ENCODE results near the gene PKNOX2. TPM values are rescaled to one million over a fixed set of nuclear protein-coding genes. Genes with fewer than 3 reads are reported as not detected.

PKNOX2 gene
- total RNA-seq, 3 donors from 2014 or later: 0.38 TPM; not detected in 2

DNA sequence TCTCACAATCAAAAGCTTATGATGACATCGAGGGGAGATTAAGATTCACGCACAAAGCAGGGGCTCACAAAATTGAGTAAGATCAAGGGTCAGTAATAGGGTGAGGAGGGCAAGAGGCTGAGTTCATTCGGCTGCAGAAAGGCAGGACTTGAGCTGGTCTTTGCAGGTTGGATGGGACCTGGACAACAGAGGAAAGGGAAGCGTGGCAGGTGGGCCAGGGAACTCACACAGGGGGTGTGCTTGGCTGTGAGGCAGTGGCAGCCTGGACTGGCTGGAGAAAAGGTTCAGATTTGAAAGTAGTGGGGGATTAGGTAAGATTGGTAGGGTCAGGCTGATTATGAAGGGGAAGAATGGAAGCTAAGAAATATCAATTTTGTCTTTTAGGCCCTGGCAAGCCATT lies 161.6 kb downstream of the PKNOX2 start:
- no peak for DNase-seq
- no peaks in the 10 kb centered on the region for H3K4me1 Mint-ChIP-seq (ENCODE audit: low read depth)
- H3K4me3 Mint-ChIP-seq: no peak overlapping the region
- ATAC-seq: no peak
- peaks cover 22% of the 10 kb centered on the region for H3K27me3 Mint-ChIP-seq (ENCODE audit: low read depth)
- no peaks in the 10 kb centered on the region for H3K36me3 Mint-ChIP-seq (ENCODE audit: insufficient read depth)
- H3K9me3 Mint-ChIP-seq: no peaks in the 10 kb centered on the region

DNA sequence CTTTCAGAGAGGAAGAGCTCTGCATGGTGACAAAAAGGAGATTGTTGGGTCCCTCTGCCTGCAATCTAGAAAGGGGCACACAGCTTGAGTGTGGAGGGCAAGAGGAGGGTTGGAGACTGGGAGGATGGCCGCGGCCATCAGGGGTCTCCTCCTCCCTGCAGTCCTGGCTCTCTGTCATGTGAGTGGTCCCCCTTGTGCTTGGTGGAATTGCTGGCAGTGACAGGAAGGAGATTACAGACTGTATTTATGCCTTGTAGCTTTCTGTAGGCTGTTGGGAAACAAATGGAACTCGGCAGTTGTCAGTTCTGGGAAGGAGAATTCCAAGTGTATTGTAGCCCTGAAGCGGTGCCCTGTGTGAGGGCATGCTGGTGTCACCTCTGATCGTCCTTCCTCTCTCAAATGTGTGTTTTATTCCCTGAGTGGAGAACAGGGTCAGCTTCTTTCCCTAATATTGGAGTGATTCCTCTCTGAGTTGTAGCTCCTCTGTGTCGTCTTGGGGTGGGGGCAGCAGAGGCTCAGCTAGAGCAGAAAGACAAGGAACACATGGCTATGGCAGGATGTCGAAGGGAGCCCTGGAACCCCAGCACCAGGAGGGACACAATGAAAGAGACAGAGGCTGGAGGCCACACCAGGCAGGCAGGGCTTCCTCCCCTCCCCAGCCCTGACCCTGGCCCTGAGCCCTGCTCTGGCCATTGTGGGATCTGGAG lies 163.1 kb downstream of the PKNOX2 start:
- Mint-ChIP-seq H3K9me3 (no peaks in the 10 kb centered on the region), H3K36me3 (ENCODE audit: insufficient read depth) (no peaks in the 10 kb centered on the region), H3K4me3 (no peak overlapping the region), H3K4me1 (ENCODE audit: low read depth) (no peaks in the 10 kb centered on the region), H3K27me3 (ENCODE audit: low read depth) (peaks cover 15% of the 10 kb centered on the region)
- ATAC-seq (no peak), DNase-seq (no peak)

DNA sequence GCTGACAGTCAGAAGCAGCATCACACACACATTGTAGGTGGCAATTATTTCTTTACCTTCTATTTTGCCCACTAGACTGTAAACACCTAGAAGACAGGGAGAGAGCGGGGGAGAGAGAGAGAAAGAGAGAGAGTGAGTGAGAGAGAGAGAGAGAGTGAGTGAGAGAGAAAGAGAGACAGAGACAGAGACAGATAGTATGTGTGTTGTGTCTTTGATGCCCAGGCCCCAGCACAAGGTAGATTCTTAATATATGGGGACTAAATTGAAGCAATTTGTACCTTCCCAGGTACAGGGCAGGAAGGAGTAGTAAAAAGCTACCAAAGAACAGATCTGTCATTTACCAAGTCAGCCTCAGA lies 163.7 kb downstream of the PKNOX2 start:
- H3K27me3 Mint-ChIP-seq (ENCODE audit: low read depth): peaks cover 14% of the 10 kb centered on the region
- no peaks in the 10 kb centered on the region for H3K36me3 Mint-ChIP-seq (ENCODE audit: insufficient read depth)
- no peaks in the 10 kb centered on the region for H3K9me3 Mint-ChIP-seq
- no peak overlapping the region for H3K4me3 Mint-ChIP-seq
- no peak for ATAC-seq
- DNase-seq: no peak
- H3K4me1 Mint-ChIP-seq (ENCODE audit: low read depth): no peaks in the 10 kb centered on the region

DNA sequence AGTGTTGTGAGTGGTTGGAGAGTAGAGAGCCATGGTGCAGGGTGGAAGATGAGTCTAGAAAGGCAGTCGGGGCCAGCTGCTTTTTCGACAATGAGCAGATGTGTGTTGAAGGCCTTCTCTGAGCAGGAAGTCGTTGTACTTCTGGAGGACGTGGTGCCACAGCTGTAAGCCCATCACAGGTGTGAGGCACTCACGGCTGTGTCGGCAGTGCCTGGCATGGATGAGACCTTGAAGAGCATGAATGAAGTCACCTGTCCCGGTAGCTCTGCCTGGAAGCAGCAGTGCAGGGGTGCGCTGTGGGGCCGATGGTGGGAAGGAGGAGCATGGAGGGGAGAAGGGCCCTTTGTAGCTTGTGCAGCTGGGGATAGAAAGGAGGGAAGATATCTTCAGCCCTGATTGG lies 165.2 kb downstream of the PKNOX2 start:
- ATAC-seq: no peak
- Mint-ChIP-seq H3K9me3 (no peaks in the 10 kb centered on the region), H3K4me3 (no peak overlapping the region), H3K36me3 (ENCODE audit: insufficient read depth) (no peaks in the 10 kb centered on the region), H3K4me1 (ENCODE audit: low read depth) (no peaks in the 10 kb centered on the region), H3K27me3 (ENCODE audit: low read depth) (peaks cover 11% of the 10 kb centered on the region)
- no peak for DNase-seq

DNA sequence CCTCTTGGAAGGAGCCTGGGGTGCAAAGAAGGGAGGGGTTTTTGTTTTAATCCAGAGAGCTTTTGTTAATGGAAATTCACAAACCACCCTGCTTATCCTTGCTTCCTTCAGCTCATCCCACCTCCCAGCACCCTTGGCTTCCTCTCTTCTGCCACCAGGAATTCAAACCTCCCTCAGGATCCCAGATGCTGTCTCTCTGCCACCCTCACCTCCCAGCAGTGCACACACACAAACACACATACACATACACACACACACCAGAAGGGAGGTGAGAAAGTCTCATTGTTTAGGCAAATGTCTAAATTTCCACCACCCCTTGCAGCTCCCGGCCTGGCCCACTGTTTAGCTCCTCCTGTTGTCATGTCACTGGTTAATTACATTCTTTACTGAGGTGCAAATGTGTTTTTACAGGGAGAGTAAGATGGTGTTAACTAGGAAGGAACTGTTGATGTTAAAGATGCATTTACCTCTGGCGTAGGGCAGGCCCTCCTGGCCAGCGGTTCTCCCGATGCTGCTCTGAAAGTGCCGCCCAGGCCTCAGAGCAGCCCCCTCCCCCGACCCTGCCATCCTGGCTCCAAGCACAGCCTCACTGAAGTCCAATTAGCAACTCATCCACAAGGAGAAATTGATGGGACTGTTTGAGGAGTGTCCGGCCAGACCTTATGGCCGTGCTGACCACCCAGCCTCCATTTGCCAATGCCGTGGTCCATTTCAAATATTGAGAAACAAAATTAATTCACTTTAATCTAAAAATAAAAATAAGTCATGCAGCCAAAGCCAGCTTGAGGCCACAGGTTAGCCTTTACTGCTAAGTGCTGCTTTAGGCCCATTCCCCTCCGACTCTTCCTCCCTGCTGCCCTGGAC lies 166.1 kb downstream of the PKNOX2 start:
- no peaks in the 10 kb centered on the region for H3K4me1 Mint-ChIP-seq (ENCODE audit: low read depth)
- DNase-seq (no peak), ATAC-seq (no peak)

DNA sequence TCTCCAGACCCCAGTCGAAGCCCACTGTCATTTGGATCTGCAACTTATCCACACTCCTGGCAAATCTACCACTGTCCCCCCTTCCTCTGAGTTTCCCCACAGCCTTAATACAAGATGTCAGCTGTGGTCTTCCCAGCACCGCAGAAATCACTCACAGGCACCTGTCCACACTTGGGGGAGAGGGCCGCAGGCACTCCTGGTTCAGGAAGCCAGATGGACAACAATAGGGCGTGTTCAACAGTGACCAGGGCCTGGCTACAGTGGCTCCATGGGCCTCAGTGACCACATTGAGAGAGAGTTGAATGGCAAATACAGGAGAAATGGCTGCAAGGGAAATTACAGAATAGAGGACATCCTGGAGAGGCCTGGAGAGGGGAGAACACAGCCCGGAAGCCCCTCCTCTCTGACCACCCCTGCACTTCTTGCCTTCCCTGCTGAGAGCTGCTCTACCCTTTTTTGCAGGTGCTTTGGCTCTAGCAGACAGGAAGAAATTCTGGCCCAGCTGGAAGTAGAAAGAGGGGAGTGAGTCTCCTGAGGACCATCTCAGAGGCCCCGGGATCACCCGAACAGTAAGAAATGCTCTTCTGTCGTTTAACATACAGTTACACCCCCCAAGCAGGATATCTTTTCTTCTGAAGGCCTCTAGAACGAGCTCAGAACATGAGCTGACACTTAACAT lies 166.9 kb downstream of the PKNOX2 start:
- Mint-ChIP-seq H3K9me3 (no peaks in the 10 kb centered on the region), H3K4me3 (no peak overlapping the region), H3K36me3 (ENCODE audit: insufficient read depth) (no peaks in the 10 kb centered on the region), H3K4me1 (ENCODE audit: low read depth) (no peaks in the 10 kb centered on the region), H3K27me3 (ENCODE audit: low read depth) (peaks cover 11% of the 10 kb centered on the region)
- DNase-seq: no peak
- no peak for ATAC-seq

More for the DNA sequence above, 166.1 kb downstream of the PKNOX2 start:
- Mint-ChIP-seq H3K4me3 (no peak overlapping the region), H3K9me3 (no peaks in the 10 kb centered on the region), H3K27me3 (ENCODE audit: low read depth) (peaks cover 11% of the 10 kb centered on the region), H3K36me3 (ENCODE audit: insufficient read depth) (no peaks in the 10 kb centered on the region)

DNA sequence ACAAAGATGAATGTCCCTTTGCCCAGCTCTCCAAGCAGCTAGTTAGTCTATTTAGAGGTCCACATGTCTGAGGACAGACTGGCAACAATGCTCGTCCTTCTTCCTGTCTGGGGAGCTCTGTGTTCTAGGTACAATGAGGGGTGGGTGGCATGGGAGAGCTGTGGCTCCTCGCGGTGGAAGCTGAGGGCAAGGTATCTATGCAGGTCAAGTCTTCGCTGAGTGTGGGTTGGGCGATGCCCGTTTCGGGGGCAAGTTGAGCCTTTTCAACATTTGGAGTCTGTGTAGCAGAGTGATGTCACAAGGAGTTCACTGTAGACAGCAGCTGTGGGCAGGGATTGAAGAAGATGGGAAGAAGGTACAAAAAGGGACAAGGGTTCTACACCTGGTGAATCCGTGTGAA lies 168.3 kb downstream of the PKNOX2 start:
- ATAC-seq (no peak), DNase-seq (no peak)
- no peak overlapping the region for H3K4me3 Mint-ChIP-seq
- peaks cover 11% of the 10 kb centered on the region for H3K27me3 Mint-ChIP-seq (ENCODE audit: low read depth)
- H3K4me1 Mint-ChIP-seq (ENCODE audit: low read depth): no peaks in the 10 kb centered on the region
- no peaks in the 10 kb centered on the region for H3K36me3 Mint-ChIP-seq (ENCODE audit: insufficient read depth)
- H3K9me3 Mint-ChIP-seq: no peaks in the 10 kb centered on the region

DNA sequence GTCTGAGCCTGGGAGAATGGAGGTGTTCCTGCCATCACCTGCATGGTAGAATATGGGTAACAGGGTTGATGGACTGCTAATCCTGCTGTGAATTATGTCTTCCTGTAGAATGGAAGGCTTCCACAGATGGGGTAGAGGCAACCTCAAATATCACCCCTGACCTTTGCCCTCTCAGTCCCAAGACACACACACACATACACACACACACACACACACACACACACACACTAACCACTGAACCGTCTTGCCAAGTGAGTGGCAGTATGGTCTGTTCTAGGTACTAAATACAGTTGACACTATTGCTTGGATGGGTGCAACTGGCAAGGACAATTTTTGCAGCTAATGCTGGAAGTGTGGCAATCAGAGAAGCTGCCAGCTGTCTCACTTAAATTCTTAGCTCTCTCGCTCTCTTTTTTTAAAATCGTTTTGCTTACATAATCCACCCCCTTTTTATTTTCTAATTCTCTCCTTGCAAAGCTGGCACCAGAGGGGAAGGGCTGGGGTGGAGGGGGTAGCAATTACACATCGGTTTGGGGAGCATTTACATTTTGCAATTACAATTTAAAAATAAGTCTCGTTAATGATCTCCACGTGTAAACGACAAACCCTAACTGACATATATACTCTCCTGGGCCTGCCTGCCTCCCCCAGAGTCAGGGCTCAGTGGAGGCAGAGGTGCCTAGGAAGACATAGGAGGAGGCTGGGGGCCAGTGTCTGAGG lies 169.0 kb downstream of the PKNOX2 start:
- Mint-ChIP-seq H3K4me1 (ENCODE audit: low read depth) (no peaks in the 10 kb centered on the region), H3K4me3 (no peak overlapping the region), H3K9me3 (no peaks in the 10 kb centered on the region), H3K27me3 (ENCODE audit: low read depth) (peaks cover 16% of the 10 kb centered on the region), H3K36me3 (ENCODE audit: insufficient read depth) (no peaks in the 10 kb centered on the region)
- DNase-seq: no peak
- no peak for ATAC-seq

DNA sequence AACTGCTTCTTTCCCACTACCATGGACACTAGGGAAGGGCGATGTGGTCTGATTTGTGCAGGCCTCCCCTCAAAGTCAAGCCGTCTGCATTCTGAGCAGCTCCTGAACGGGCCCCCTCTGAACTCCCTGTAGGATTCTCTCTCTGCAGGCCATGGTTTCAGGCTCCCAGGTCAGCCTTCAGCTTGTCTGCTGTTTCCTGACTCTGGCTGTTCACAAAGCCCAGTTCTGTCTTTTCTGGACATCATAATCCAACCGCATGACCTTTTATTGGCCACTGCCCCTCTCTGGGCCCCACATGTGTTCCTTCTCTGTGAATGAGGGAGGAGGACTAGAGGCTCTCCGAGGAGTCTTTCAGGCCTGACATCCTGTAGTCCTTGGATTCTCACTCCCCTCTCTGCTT lies 170.6 kb downstream of the PKNOX2 start:
- peaks cover 13% of the 10 kb centered on the region for H3K27me3 Mint-ChIP-seq (ENCODE audit: low read depth)
- H3K4me1 Mint-ChIP-seq (ENCODE audit: low read depth): no peaks in the 10 kb centered on the region
- H3K36me3 Mint-ChIP-seq (ENCODE audit: insufficient read depth): no peaks in the 10 kb centered on the region
- no peak overlapping the region for H3K4me3 Mint-ChIP-seq
- H3K9me3 Mint-ChIP-seq: no peaks in the 10 kb centered on the region
- DNase-seq: no peak
- no peak for ATAC-seq

DNA sequence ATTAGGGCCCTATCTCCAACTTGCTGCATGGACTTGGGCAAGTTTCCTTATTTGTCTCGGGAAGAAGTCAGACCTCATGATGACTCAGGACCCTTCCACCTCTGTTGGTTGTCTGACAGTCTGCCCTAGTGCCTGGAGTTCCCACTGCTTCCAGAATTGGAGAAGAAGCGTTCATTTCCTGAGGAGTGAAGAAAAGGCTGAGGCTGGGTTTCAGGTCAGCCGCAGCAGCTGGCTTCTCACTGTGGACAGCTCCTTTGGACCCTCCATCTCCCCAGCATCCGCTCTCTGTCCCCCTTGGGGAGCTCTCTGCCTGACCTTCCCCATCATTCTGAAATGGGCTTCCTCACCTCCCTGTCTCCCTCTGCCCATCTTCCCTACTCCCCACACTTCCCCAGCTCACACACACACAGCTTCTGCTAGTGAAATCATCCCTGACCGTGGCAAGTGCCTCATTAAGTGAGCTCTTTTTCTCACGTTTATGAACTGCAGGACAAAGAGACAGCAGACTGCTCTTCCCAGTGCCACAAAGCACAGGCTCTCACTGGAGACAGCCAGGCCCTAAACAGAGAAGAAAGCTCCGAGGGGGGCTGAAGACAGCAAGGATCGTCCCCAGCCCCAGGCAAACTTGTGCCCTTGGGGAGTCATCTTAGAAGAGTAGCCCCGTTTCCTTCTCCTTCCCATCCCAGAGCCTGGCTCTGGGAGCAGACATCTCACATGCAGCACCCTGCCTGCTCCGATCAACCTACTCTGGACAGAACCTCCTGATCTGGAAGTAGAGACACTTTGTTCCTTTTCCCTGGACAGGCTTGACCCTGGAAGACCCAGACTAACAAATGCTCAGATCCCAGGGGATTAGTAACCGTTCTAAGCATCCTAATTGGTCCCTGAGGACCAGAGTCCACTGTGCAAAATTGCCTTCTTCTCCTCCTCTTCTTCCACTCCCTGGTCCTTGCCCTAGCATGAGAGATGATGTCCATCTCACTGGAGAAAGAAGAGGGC lies 173.6 kb downstream of the PKNOX2 start:
- DNase-seq (no peak), ATAC-seq (no peak)
- peaks cover 8% of the 10 kb centered on the region for H3K27me3 Mint-ChIP-seq (ENCODE audit: low read depth)
- H3K4me1 Mint-ChIP-seq (ENCODE audit: low read depth): no peaks in the 10 kb centered on the region
- no peaks in the 10 kb centered on the region for H3K36me3 Mint-ChIP-seq (ENCODE audit: insufficient read depth)
- H3K9me3 Mint-ChIP-seq: no peaks in the 10 kb centered on the region
- H3K4me3 Mint-ChIP-seq: no peak overlapping the region

DNA sequence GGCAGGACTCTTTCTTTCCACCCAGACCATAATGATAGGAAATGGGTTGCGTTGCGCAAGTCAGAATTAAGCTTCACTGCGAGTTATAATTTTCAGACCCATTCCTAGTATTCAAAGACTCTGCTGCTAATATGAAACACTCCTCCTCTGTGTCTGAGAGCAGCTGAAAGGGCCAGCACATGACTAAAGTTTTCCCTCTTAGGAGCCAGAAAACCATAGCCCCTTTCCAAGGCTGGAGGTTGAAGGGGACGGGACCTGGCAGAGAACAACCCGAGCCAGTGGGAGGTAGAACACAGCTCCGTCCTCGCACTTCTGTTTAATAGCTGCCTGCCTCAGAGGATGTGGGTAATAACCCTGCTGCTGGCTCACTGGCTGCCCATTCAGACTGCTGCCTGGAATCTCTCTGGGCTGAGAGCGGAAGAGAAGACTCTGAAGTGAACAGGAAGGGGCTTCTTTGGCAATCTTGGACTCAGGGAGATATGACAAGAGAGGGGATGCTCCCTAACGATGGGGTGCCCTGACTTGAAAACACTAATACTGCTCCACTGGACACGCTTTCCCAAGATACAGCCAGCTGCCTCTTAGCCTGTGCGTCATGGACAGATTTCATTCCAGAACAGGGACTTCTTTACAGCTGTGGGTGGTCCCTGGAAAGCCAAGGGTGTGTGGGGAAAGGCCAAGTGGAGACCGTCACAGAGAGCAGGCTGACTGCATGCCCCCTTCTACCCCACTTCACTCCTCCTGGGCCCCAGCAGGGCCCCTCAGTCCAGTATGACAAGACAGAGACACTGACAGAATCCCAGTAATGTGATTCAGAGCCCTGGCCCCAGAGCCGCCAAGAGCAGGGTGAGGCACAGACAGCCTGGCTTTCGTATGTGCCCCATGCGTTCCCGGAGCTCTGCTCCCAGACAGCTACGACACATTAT lies 174.6 kb downstream of the PKNOX2 start:
- ATAC-seq (no peak), DNase-seq (no peak)
- Mint-ChIP-seq H3K27me3 (ENCODE audit: low read depth) (peaks cover 8% of the 10 kb centered on the region), H3K9me3 (no peaks in the 10 kb centered on the region), H3K4me1 (ENCODE audit: low read depth) (no peaks in the 10 kb centered on the region), H3K36me3 (ENCODE audit: insufficient read depth) (no peaks in the 10 kb centered on the region), H3K4me3 (no peak overlapping the region)

DNA sequence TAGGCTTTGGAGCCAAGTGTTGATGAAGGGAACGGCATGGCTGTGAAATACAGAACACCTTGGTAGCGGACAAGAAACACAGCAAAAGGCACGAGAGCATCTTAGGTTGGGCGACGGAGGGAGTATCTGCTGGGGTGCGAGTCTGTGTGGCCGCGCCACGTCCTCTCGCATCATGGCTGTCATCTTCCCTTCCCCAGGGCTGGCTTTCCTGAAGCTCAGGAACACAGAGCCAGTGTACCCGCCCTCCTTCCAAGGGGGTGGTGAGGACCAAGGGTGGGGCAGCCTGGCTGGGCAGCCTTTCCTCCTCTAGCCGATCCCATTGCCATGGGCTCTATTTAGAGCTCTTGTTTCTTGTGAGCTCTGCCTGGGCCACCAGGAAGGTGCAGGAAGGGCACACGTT lies 177.1 kb downstream of the PKNOX2 start:
- no peak for DNase-seq
- no peaks in the 10 kb centered on the region for H3K4me1 Mint-ChIP-seq (ENCODE audit: low read depth)
- no peak for ATAC-seq
- peaks cover 16% of the 10 kb centered on the region for H3K27me3 Mint-ChIP-seq (ENCODE audit: low read depth)
- no peaks in the 10 kb centered on the region for H3K9me3 Mint-ChIP-seq
- no peak overlapping the region for H3K4me3 Mint-ChIP-seq
- no peaks in the 10 kb centered on the region for H3K36me3 Mint-ChIP-seq (ENCODE audit: insufficient read depth)
